Endothelial cell of umbilical vein (primary cell): ENCODE results near the gene CAMK2B. TPM values are rescaled to one million over a fixed set of nuclear protein-coding genes. Genes with fewer than 3 reads are reported as not detected.

Experiments used
- BruUV-seq: library from RNA; stranded (reverse); fragments of 400-500 nt; replicated peaks from 2 replicates; lab custom pipeline; 2021; lab: Mats Ljungman, UMichigan
- CTCF ChIA-PET: fragments of 300-600, 350-600 bp; sonication (Branson Sonifier 250); formaldehyde crosslinking; loops from one replicate; lab custom pipeline; 2021; ENCODE audit warnings: antibody characterized with exemption, inconsistent platforms; lab: Charles Lee
- POLR2A ChIA-PET: fragments of 300-600, 350-600 bp; sonication (Branson Sonifier 250); formaldehyde crosslinking; loops from one replicate; lab custom pipeline; 2021; ENCODE audit warnings: antibody characterized with exemption, inconsistent platforms; lab: Charles Lee
- DNase-seq: peaks from one replicate; pipeline ENCODE4 v3.0.0-alpha.2; 2011; ENCODE audit warnings: low read depth, low spot score
- FAIRE-seq: peaks from 2 replicates; lab custom pipeline; 2011; peaks lifted over from hg19 to GRCh38; lab: Jason Lieb, UNC
- H2AFZ ChIP-seq: 2 replicates; pipeline ENCODE4 v1.6.0; 2012; ENCODE audit warnings: low read depth, low read length, control low read depth, inconsistent platforms
- H3K27ac ChIP-seq: 2 replicates; pipeline ENCODE4 v1.5.1; 2011; ENCODE audit warnings: low read depth, mild to moderate bottlenecking, control low read depth, low read length, moderate library complexity; ENCODE audit not compliant: insufficient read depth
- H3K27me3 ChIP-seq, 2 experiments: 2 replicates each; pipeline versions ENCODE4 v1.6.0 to v1.6.1; 2011; ENCODE audit warnings: low read length in 2 of 2, mixed read lengths in 1 of 2; ENCODE audit not compliant: control insufficient read depth in 2 of 2, insufficient read depth in 2 of 2
- H3K36me3 ChIP-seq, 2 experiments: 2 replicates in 1 of 2; 3 replicates in 1 of 2; pipeline ENCODE4 v1.5.1; 2011; ENCODE audit warnings: low read length in 2 of 2, mild to moderate bottlenecking in 1 of 2, moderate library complexity in 1 of 2; ENCODE audit not compliant: control insufficient read depth in 2 of 2, insufficient read depth in 2 of 2; ENCODE audit errors: extremely low read depth in 1 of 2
- H3K4me1 ChIP-seq: 3 replicates; pipeline ENCODE4 v1.5.1; 2011; ENCODE audit warnings: mild to moderate bottlenecking, low read length; ENCODE audit not compliant: control insufficient read depth, insufficient read depth; ENCODE audit errors: extremely low read depth
- H3K4me2 ChIP-seq: 2 replicates; pipeline ENCODE4 v1.6.1; 2011; ENCODE audit warnings: low read length, control low read depth, mixed read lengths; ENCODE audit not compliant: insufficient read depth
- H3K4me3 ChIP-seq, 3 experiments: fragments of 200-600 bp in 1 of 3; sonication (generic), shearing (Covaris generic) in 1 of 3; replicated peaks in 1 of 3; 2 replicates each; pipeline ENCODE4 v1.5.1; 2011 to 2016; ENCODE audit warnings: control low read depth in 3 of 3, low read length in 3 of 3, mild to moderate bottlenecking in 2 of 3, inconsistent platforms in 1 of 3, low read depth in 1 of 3, moderate library complexity in 1 of 3; ENCODE audit not compliant: insufficient read depth in 1 of 3
- H3K79me2 ChIP-seq: 2 replicates; pipeline ENCODE4 v1.6.0; 2012; ENCODE audit warnings: low read length, inconsistent platforms; ENCODE audit not compliant: control insufficient read depth, insufficient read depth
- H3K9ac ChIP-seq: replicated peaks from 2 replicates; pipeline ENCODE3; 2011; ENCODE audit warnings: low read length, control low read depth; ENCODE audit not compliant: insufficient read depth; ENCODE audit errors: extremely low read depth
- H3K9me1 ChIP-seq: replicated peaks from 3 replicates; pipeline ENCODE4 v1.6.0; 2011; ENCODE audit warnings: mild to moderate bottlenecking, low read length; ENCODE audit not compliant: control insufficient read depth, insufficient read depth; ENCODE audit errors: extremely low read depth
- H3K9me3 ChIP-seq: replicated peaks from 2 replicates; pipeline ENCODE4 v1.5.1; 2012; ENCODE audit warnings: low read length, inconsistent platforms; ENCODE audit not compliant: control insufficient read depth, insufficient read depth
- H4K20me1 ChIP-seq: replicated peaks from 2 replicates; pipeline ENCODE3; 2011; ENCODE audit warnings: mild to moderate bottlenecking, low read length; ENCODE audit not compliant: control insufficient read depth, insufficient read depth; ENCODE audit errors: extremely low read depth
- EZH2 ChIP-seq: IDR thresholded peaks from 2 replicates; pipeline ENCODE4 v1.6.1; 2012; ENCODE audit warnings: borderline replicate concordance, low read depth, mild to moderate bottlenecking, moderate library complexity, low read length, inconsistent platforms; ENCODE audit not compliant: severe bottlenecking
- FOS ChIP-seq: IDR thresholded peaks from 2 replicates; pipeline ENCODE4 v1.6.1; 2011; ENCODE audit warnings: mild to moderate bottlenecking, low read length, moderate library complexity, borderline replicate concordance; ENCODE audit not compliant: insufficient read depth
- GATA2 ChIP-seq: IDR thresholded peaks from 2 replicates; pipeline ENCODE4 v1.7.0; 2011; ENCODE audit warnings: low read depth, mild to moderate bottlenecking, moderate library complexity, mixed read lengths, low read length; ENCODE audit not compliant: insufficient read length, insufficient read depth
- JUN ChIP-seq: IDR thresholded peaks from 2 replicates; pipeline ENCODE4 v1.6.1; 2011; ENCODE audit warnings: borderline replicate concordance, low read depth; ENCODE audit not compliant: insufficient read length, insufficient read depth
- MYC ChIP-seq: IDR thresholded peaks from one replicate; pipeline ENCODE4 v1.6.1; 2011; ENCODE audit warnings: mild to moderate bottlenecking, low read depth, low read length
- POLR2A ChIP-seq: IDR thresholded peaks from 2 replicates; pipeline ENCODE4 v1.6.1; 2012; ENCODE audit warnings: low read depth, mild to moderate bottlenecking, control low read depth, low read length
- POLR2AphosphoS5 ChIP-seq: IDR thresholded peaks from 2 replicates; pipeline ENCODE4 v1.6.1; 2012; ENCODE audit warnings: low read depth, mild to moderate bottlenecking, control low read depth, low read length, moderate library complexity; ENCODE audit not compliant: insufficient read depth
- dilution Hi-C: fragments of 300-500 bp; cut with MboI; formaldehyde crosslinking; loops from one replicate; pipeline ENCODE4 v1.15.0; 2019; ENCODE audit warnings: low sequenced_read_pairs; ENCODE audit not compliant: extremely low pct_ligation_motif_present
- intact Hi-C: fragments of 100-400 bp; cut with micrococcal nuclease; formaldehyde crosslinking; loops from one replicate; pipeline ENCODE4 v1.10.0; 2022
- polyA plus RNA-seq, 4 experiments: library from polyadenylated mRNA; depleted of rRNA in 3 of 4; stranded (reverse) in 3 of 4; unstranded in 1 of 4; fragments of >200 nt; gene quantifications; 2 replicates each; pipeline versions ENCODE4 v1.2.1 to v1.2.3, GENCODE V29; 2011 to 2012; ENCODE audit warnings: missing spikeins in 1 of 4
- total RNA-seq: library from RNA; stranded (reverse); gene quantifications from 2 replicates; pipeline ENCODE4 v1.2.3, GENCODE V29; 2021
- TF ChIP-seq, protein P1 (sequence below), 2 donors: IDR thresholded peaks; 1 replicate in 1 of 2; 2 replicates in 1 of 2; pipeline ENCODE4 v1.5.1; 2011; ENCODE audit warnings: low read length in 2 of 2, mild to moderate bottlenecking in 2 of 2, moderate library complexity in 2 of 2, control low read depth in 1 of 2, inconsistent platforms in 1 of 2, low read depth in 1 of 2; ENCODE audit not compliant: insufficient read depth in 1 of 2; ENCODE audit errors: extremely low read depth in 1 of 2
- TF ChIP-seq, protein P2 (sequence below): IDR thresholded peaks from 2 replicates; pipeline ENCODE4 v1.6.1; 2011; ENCODE audit not compliant: insufficient read depth, insufficient read length

Gene CAMK2B
- total and polyA plus RNA-seq, 2 donors (not counting 3 experiments of a cell fraction or from before 2014, with no cell fraction given) = 0.57 to 1.6 TPM

DNA sequence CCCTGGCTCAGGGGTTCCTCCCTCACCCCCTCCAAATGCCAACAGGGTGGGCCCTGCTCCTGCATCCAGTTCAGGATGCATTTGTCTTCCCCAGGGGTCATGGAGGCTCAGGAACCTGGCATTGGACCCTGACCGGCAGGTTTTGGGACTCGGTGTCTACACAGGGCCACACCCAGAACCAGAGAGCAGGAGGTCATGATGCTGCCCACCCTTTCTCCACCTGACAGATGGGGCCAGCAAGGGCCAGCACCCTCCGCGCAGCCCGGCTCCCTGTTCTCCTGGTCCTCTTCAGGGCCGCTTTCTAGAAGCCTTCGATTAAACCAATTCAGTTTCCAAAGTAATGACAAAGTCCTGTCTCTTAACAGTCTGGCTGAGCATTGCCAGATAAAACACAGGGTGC is 50.2 kb downstream of the CAMK2B start:
- Histone ChIP-seq H4K20me1 (no peaks in the 10 kb centered on the region), H3K9ac (no peak overlapping the region), H2AFZ (no peak overlapping the region), H3K36me3 (no peaks in the 10 kb centered on the region), H3K79me2 (no peaks in the 10 kb centered on the region), H3K27ac (no peak overlapping the region), H3K9me1 (no peaks in the 10 kb centered on the region), H3K4me1 (no peaks in the 10 kb centered on the region), H3K9me3 (no peaks in the 10 kb centered on the region), H3K4me3 (no peak overlapping the region), H3K4me2 (no peak overlapping the region), H3K27me3 (no peaks in the 10 kb centered on the region)
- intact Hi-C loops (no loop called here), dilution Hi-C loops (no loop called here)
- no peak for DNase-seq
- POLR2A ChIA-PET = no interaction called here
- BruUV-seq = no TSS peak
- CTCF ChIA-PET = interaction anchor here (1.5 kb wide), 1 partner anchor 10 kb away, joined by 3 read pairs; no protein-coding TSS in a partner anchor
- no peak for FAIRE-seq
- TF ChIP-seq POLR2AphosphoS5 = no peak
- TF ChIP-seq MYC = no peak
- TF ChIP-seq, protein P1, sequence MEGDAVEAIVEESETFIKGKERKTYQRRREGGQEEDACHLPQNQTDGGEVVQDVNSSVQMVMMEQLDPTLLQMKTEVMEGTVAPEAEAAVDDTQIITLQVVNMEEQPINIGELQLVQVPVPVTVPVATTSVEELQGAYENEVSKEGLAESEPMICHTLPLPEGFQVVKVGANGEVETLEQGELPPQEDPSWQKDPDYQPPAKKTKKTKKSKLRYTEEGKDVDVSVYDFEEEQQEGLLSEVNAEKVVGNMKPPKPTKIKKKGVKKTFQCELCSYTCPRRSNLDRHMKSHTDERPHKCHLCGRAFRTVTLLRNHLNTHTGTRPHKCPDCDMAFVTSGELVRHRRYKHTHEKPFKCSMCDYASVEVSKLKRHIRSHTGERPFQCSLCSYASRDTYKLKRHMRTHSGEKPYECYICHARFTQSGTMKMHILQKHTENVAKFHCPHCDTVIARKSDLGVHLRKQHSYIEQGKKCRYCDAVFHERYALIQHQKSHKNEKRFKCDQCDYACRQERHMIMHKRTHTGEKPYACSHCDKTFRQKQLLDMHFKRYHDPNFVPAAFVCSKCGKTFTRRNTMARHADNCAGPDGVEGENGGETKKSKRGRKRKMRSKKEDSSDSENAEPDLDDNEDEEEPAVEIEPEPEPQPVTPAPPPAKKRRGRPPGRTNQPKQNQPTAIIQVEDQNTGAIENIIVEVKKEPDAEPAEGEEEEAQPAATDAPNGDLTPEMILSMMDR (IDR thresholded peaks at IDR 0.05; ENCODE audit: extremely low read depth in 1 of 2, insufficient read depth in 1 of 2, low read depth in 1 of 2, low read length in 2 of 2) = no peak
- TF ChIP-seq POLR2A = no peak
- TF ChIP-seq EZH2 = no peak
- TF ChIP-seq, protein P2, sequence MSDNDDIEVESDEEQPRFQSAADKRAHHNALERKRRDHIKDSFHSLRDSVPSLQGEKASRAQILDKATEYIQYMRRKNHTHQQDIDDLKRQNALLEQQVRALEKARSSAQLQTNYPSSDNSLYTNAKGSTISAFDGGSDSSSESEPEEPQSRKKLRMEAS = no peak
- no peak for TF ChIP-seq FOS
- no peak for TF ChIP-seq GATA2
- TF ChIP-seq JUN = no peak
